ENCODE measurements around the gene AJAP1. TPM values are rescaled to one million over a fixed set of nuclear protein-coding genes. Genes with fewer than 3 reads are reported as not detected.

The AJAP1 gene
- total and polyA plus RNA-seq, 7 donors: 0.04 to 0.95 (median 0.55) TPM; not detected in 1

GRCh38 chr1:4723106-4723505 is 68.7 kb downstream of the AJAP1 start:
- TF ChIP-seq CTCF (IDR thresholded peaks at IDR 0.05): no peak
- TF ChIP-seq POLR2AphosphoS5 (IDR thresholded peaks at IDR 0.05): no peak
- no peak for TF ChIP-seq EP300 (IDR thresholded peaks at IDR 0.05)
- TF ChIP-seq POLR2A (IDR thresholded peaks at IDR 0.05): no peak
- no peak for DNase-seq
- WGBS, 2 donors: 65 to 80% methylated on average over 10 of the region's 10 CpGs
- H3K27ac ChIP-seq: no peak overlapping the region
- H3K4me3 ChIP-seq: no peak overlapping the region
- H3K36me3 ChIP-seq: no peaks in the 10 kb centered on the region
- intact Hi-C loops (cut with DNase I): no loop called here
- no peaks in the 10 kb centered on the region for H3K9me3 ChIP-seq
- H3K4me1 ChIP-seq: no peaks in the 10 kb centered on the region
- no peaks in the 10 kb centered on the region for H3K27me3 ChIP-seq

- intact Hi-C loops (cut with DNase I): no loop called here
- Histone ChIP-seq H3K27ac (no peak overlapping the region), H3K9me3 (no peaks in the 10 kb centered on the region), H3K4me3 (no peak overlapping the region), H3K4me1 (no peaks in the 10 kb centered on the region), H3K36me3 (no peaks in the 10 kb centered on the region), H3K27me3 (no peaks in the 10 kb centered on the region)
- TF ChIP-seq CTCF (IDR thresholded peaks at IDR 0.05): no peak
- no peak for TF ChIP-seq POLR2AphosphoS5 (IDR thresholded peaks at IDR 0.05)
- TF ChIP-seq POLR2A (IDR thresholded peaks at IDR 0.05): no peak
- TF ChIP-seq EP300 (IDR thresholded peaks at IDR 0.05): no peak
- WGBS, 2 donors: 89 to 90% methylated on average over 12 of the region's 12 CpGs
- no peak for DNase-seq
Observed at GRCh38 chr1:4724001-4724400, 69.6 kb downstream of the AJAP1 start.

- TF ChIP-seq EP300 (IDR thresholded peaks at IDR 0.05): no peak
- TF ChIP-seq CTCF (IDR thresholded peaks at IDR 0.05): no peak
- no peak for TF ChIP-seq POLR2AphosphoS5 (IDR thresholded peaks at IDR 0.05)
- TF ChIP-seq POLR2A (IDR thresholded peaks at IDR 0.05): no peak
- Histone ChIP-seq H3K9me3 (no peaks in the 10 kb centered on the region), H3K27ac (no peak overlapping the region), H3K4me3 (no peak overlapping the region), H3K4me1 (peaks cover 0 to 2% (median 1%) of the 10 kb centered on the region in 4 donors), H3K36me3 (no peaks in the 10 kb centered on the region), H3K27me3 (no peaks in the 10 kb centered on the region)
- 78 to 79% methylated on average over 8 of the region's 8 CpGs for WGBS, 2 donors
- DNase-seq: no peak
- intact Hi-C loops (cut with DNase I): no loop called here
Observed at GRCh38 chr1:4724695-4725250, 70.4 kb downstream of the AJAP1 start.

GRCh38 chr1:4725416-4725815 is 71.0 kb downstream of the AJAP1 start:
- peaks cover 0 to 9% (median 6%) of the 10 kb centered on the region in 4 donors for H3K4me1 ChIP-seq
- TF ChIP-seq POLR2AphosphoS5 (IDR thresholded peaks at IDR 0.05) (no peak), EP300 (IDR thresholded peaks at IDR 0.05) (no peak), CTCF (IDR thresholded peaks at IDR 0.05) (no peak), POLR2A (IDR thresholded peaks at IDR 0.05) (no peak)

More at GRCh38 chr1:4725416-4725815, 71.0 kb downstream of the AJAP1 start:
- intact Hi-C loops (cut with DNase I): no loop called here
- WGBS, 2 donors: 73 to 83% methylated on average over 12 of the region's 12 CpGs
- H3K36me3 ChIP-seq: no peaks in the 10 kb centered on the region
- H3K27ac ChIP-seq: no peak overlapping the region
- no peak for DNase-seq
- H3K9me3 ChIP-seq: no peaks in the 10 kb centered on the region
- no peaks in the 10 kb centered on the region for H3K27me3 ChIP-seq
- no peak overlapping the region for H3K4me3 ChIP-seq

Data from sigmoid colon (tissue), 7 donors.